ENCODE results near the gene SPNS2. TPM values are rescaled to one million over a fixed set of nuclear protein-coding genes. Genes with fewer than 3 reads are reported as not detected.
A peak's percentile ranks its signal among the peaks of the same experiment; 100 is the strongest.

The SPNS2 gene
- total and polyA plus RNA-seq, 2 donors (not counting 1 experiment from before 2014, with no cell fraction given) = 0.48 TPM; not detected in 1

GRCh38 chr17:4554997-4555799, 56.5 kb downstream of the SPNS2 start, which contains the start of gene MYBBP1A:
TSS of gene MYBBP1A (minus strand) at chr17:4555384. CDS start at chr17:4555324, 60 bp downstream.
- no peaks in the 10 kb centered on the region for H3K27me3 Mint-ChIP-seq
- Histone ChIP-seq H3K79me2 (ENCODE audit: control insufficient read depth, insufficient read depth, low read length) (peaks cover 22% of the 10 kb centered on the region), H3K4me1 (ENCODE audit: control insufficient read depth in 2 of 2, insufficient read depth in 2 of 2, low read length in 2 of 2) (peaks cover 19 to 21% of the 10 kb centered on the region in 2 donors), H3K9me3 (ENCODE audit: control extremely low read depth in 1 of 3, control insufficient read depth in 2 of 3, insufficient read depth in 1 of 3, low read length in 2 of 3) (no peaks in the 10 kb centered on the region), H4K20me1 (ENCODE audit: control insufficient read depth, insufficient read depth, low read length, poor library complexity, severe bottlenecking) (peaks cover 13% of the 10 kb centered on the region), H2AFZ (ENCODE audit: insufficient read depth, low read depth, low read length, poor library complexity, severe bottlenecking) (peak within 1 kb of the TSS; percentile 89), H3K9ac (ENCODE audit: low read length) (peak within 1 kb of the TSS; percentile 78), H3K27me3 (replicated peaks in 1 of 4; ENCODE audit: control extremely low read depth in 1 of 4, control insufficient read depth in 3 of 4, insufficient read depth in 4 of 4, low read length in 3 of 4) (no peaks in the 10 kb centered on the region), H3K27ac (ENCODE audit: low read length in 2 of 2) (peak within 1 kb of the TSS; percentile 66 to 83), H3K4me3 (ENCODE audit: control extremely low read depth in 1 of 5, extremely low read depth in 1 of 5, insufficient read depth in 1 of 5, low read depth in 2 of 5, low read length in 4 of 5) (peak within 1 kb of the TSS; percentile 74 to 90 (median 83)), H3K4me2 (replicated peaks; ENCODE audit: low read depth, low read length, poor library complexity, severe bottlenecking) (peak within 1 kb of the TSS; percentile 94), H3K36me3 (replicated peaks in 1 of 2; ENCODE audit: control extremely low read depth in 1 of 2, control insufficient read depth in 1 of 2, extremely low read depth in 1 of 2, insufficient read depth in 2 of 2, low read length in 1 of 2) (peaks cover 0 to 26% of the 10 kb centered on the region in 2 experiments)
- POLR2A ChIA-PET = interaction anchor here (0.8 kb wide), 1 partner anchor 11 kb away, joined by 5 read pairs; no protein-coding TSS in a partner anchor
- H3K9me3 Mint-ChIP-seq (ENCODE audit: insufficient read depth) = no peaks in the 10 kb centered on the region
- peak; percentile 95 for ATAC-seq (ENCODE audit: low read depth)
- intact Hi-C loops (cut with micrococcal nuclease) = loop anchor here (1.0 kb wide), 2 partner anchors 10 to 412 kb away; partner anchors contain the start of genes CYB5D2 and ZZEF1
- H3K4me3 Mint-ChIP-seq = peak within 1 kb of the TSS; percentile 94
- peaks cover 23% of the 10 kb centered on the region for H3K4me1 Mint-ChIP-seq
- CTCF ChIA-PET = interaction anchor here (5.9 kb wide), 1 partner anchor 12 kb away, joined by 48 read pairs; no protein-coding TSS in a partner anchor
- peak; percentile 96 for DNase-seq
- H3K27ac Mint-ChIP-seq = peak within 1 kb of the TSS; percentile 96
- no peak for TF ChIP-seq EZH2 (IDR thresholded peaks at IDR 0.05; ENCODE audit: borderline replicate concordance, insufficient read depth, low read depth, low read length, poor library complexity, severe bottlenecking)
- no peak for TF ChIP-seq CTCF (IDR thresholded peaks at IDR 0.05)
- under 1% methylated on average over 69 of the region's 69 CpGs for WGBS (ENCODE audit: insufficient coverage)

All from B cell (primary cell).